ENCODE data around the gene CACNA2D3.

Gene CACNA2D3

GRCh38 chr3:54547051-54547450 lies 424.7 kb downstream of the CACNA2D3 start:
- no peak for DNase-seq

DNA sequence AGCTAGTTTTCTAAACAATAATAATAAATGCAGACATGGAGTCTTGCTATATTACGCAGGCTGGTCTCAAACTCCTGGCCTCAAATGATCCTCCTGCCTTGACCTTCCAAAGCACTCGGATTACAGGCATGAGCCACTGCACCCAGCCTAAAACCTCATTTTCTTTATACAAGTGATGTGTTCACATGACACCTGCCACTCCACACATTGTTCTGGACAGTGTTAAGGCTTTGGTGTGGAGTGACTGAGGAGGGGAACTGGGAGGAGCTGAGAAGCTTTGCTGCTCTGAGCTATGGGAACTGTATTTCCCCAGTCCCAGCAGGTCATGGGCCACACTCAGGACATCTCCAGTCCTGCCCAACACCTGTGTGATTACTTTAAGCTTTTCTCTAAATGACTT lies 425.5 kb downstream of the CACNA2D3 start:
- no peak for DNase-seq

DNA sequence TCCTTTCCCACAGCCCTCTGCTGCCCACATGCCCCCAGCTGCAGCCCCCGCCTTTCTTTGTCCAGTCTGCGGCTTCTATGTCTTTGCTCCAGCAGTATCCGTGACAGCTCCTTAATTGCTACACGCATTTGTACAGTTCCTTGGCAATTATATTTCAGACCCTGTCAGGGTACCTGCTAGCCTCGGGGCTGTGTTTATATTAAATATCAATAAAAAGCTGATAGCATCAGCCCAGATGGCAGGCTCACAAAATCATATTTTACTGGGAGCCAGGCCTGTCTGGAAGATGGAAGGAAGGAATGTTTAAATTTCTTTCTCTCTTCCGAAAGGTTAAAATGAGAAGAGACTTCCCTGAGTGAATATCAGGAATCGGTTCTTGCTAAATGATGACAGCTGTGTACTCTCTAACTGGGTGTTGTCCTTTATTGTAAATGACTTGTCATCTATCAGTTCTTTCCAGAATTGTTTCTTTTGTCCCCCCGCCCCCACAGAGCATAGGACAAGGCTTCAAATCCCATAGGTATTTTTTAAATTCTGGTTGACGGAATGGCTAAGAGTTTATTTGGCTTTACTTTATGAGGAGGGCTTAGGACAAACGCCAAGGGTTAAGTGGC lies 427.4 kb downstream of the CACNA2D3 start:
- no peak for DNase-seq

DNA sequence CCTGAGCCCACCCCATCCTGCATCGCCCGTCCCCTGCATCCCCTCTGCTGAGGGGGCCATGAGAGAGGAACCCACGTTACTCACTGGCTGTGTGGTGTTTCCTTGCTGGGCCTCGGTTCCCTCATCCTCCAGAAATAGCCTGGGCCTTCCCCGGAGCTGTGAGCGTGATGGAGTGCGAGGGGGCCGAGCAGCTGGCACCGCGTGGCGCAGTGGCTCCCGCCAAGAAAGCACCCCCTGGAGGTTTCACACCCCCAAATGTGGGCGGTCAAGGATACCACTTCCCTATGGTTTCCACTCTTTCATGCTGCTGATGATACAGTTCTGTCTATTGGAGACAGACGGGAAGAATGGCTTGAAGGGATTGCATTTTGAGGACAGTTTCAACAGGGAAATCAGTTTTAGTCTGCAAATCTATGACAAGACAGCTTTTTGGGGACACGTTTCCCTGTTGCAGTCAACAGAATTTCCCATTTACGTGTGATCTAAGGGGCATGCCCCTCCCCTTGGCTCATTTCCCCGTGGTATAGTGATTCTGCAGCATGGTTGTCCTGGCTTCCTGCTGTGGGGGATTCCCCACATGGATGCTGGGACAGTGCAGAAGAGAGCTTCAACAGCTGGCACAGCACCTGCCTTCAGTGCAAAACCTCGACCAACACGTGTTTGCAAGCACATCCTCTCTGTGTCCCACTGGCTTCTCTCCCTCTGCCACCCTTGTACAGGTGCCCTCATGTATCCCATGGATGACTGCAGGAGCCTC lies 428.0 kb downstream of the CACNA2D3 start:
- DNase-seq, result no peak

- no peak for DNase-seq
These were observed 434.3 kb downstream of the CACNA2D3 start for GRCh38 chr3:54556630-54557029.

GRCh38 chr3:54557538-54558428 lies 435.4 kb downstream of the CACNA2D3 start:
- DNase-seq, result no peak

GRCh38 chr3:54563501-54564200 lies 441.3 kb downstream of the CACNA2D3 start:
- DNase-seq, result no peak

DNA sequence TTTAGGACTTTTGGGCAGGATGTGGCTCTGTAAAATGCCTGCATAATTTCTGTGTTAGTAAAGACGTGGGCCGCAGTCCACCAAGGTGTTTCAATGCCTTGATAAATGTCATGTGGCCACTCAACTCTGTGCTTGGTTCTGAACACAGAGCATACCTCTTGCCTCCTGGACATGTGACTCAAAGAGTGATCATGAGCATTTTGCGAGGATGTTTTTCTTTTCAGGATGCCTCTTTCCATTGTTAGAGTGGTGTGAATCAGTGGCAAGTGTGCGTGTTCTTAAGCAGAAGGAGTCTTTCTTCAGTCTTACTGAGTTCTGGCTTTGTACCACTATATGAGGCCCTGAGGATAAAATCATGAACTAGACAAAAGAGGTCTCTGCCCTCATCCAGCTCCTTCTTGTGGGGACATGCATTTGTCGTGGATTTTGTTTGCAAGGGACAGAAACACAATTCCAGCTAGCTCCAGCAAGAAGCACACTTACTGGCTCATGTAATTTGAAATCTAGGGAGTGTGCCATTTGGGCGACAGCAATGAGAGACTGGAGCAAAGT lies 442.1 kb downstream of the CACNA2D3 start:
- no peak for DNase-seq

DNA sequence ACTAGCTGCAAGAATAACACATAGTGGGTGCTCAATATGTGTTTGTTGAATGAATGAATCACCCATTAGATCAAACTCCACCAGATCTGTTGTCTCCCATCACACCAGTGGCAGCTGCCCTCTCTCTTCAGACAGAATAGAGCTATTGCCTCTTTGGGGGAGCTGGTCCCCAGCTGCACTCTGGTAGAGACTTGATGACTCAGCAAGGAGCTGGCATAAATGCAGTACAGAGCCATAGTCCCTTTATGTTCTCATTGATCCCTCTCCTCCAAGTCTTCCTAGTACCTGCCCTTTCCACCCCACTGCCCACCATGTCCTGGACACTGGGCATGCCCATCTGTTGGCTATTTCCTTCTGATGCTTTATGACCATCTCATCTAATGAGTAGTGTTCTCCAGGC lies 443.6 kb downstream of the CACNA2D3 start:
- no peak for DNase-seq

- DNase-seq, result no peak
These were observed 445.6 kb downstream of the CACNA2D3 start for GRCh38 chr3:54567949-54568348.

- no peak for DNase-seq
These were observed 447.7 kb downstream of the CACNA2D3 start for GRCh38 chr3:54570008-54570407.

GRCh38 chr3:54572197-54572895 lies 450.0 kb downstream of the CACNA2D3 start:
- DNase-seq, result no peak

DNA sequence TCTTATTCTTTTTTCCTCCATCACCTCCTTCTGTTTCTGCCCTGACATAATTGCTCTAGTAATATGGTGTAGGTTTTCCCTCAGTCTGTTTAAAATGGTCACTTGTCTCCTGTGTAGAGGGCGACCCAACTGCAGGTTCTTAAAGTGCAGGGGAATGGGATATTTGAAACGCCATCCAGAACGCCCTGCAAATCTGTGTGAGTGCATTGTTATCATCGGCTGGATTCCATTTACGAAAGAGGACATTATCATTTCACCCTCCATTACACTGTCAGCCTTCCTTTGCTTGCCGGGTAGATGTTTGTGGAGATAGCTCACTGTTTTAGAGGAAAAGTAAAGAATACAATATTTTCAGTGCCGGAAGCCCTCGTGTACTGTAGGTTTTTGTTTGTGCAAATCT lies 451.5 kb downstream of the CACNA2D3 start:
- DNase-seq, result no peak

- DNase-seq, result no peak
These were observed 452.7 kb downstream of the CACNA2D3 start for GRCh38 chr3:54574906-54575617.

DNA sequence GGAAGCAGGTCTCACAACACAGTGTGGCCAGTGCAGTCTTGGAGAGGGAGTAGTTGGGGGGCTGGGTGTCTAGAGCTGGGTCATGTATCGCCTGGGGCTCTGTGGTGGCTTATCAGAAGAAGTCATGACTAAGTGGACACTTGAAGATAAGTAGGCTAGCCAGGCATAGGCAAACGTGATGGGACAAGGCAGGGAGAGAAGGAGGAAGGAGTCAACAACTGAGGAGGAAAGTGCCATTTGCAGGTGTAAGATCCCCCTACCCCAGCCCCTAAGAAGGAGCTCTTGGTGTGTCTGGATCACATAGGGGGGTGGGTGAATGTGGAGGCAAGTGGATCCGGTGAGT lies 453.2 kb downstream of the CACNA2D3 start:
- no peak for DNase-seq

GRCh38 chr3:54577313-54577712 lies 455.0 kb downstream of the CACNA2D3 start:
- DNase-seq, result no peak

DNA sequence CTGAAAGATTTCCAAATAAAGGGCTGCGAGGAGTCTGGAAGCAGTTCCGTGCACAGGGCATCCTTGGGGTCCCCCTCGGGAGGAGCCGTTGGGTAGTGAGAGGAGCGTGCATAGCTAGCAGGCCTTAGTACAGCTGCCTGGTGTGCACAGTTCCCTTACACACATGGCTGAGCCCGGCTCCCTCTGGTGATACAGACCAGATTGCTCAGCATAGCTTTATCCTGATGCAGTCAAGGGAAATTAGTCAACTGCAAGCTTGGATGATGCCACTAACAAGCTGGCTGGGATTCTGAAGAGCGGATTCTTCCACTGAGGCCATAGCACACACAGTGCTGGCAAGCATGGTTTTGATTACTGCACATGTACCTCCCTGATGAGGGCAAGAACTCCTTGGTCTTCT lies 456.1 kb downstream of the CACNA2D3 start:
- DNase-seq, result no peak

DNA sequence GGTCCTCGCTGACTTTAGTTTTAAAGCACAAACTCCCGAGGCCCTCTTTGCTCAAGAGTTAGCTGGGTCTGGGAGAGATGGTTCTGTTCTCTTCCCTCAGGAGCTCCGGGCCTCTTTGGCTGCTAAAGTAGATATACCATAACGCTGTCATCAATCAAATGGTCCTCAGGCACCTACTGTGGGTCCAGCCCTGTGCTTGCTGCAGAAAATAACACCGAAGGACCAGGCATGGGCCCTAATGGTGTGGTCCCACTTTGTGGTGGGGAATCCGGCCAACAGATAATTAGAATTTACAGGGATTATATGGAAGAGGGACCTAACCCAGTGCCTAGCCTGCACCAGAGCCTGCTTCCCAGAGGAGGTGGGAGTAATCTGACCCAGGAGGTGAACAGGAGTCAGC lies 458.1 kb downstream of the CACNA2D3 start:
- no peak for DNase-seq

DNA sequence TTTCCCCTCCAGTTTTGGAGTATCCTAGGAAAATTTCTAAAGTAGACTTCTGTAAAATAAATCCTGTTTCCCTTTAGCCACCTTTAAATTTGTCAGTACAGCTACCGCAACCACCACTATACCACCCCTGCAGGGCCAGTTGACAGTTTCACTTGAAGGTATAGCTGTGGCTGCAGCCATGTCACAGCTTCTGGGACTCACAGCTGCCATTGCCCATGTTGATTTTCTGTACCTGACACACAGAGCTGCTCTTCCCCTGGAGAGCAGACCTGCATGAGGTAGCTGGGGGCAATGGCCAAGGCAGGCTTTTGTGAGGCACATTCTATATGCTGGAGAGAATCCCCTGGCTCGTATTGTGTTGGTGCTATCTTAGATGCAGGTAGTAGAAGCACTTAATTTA lies 460.1 kb downstream of the CACNA2D3 start:
- no peak for DNase-seq

GRCh38 chr3:54591157-54591556 lies 468.8 kb downstream of the CACNA2D3 start:
- DNase-seq, result no peak

DNA sequence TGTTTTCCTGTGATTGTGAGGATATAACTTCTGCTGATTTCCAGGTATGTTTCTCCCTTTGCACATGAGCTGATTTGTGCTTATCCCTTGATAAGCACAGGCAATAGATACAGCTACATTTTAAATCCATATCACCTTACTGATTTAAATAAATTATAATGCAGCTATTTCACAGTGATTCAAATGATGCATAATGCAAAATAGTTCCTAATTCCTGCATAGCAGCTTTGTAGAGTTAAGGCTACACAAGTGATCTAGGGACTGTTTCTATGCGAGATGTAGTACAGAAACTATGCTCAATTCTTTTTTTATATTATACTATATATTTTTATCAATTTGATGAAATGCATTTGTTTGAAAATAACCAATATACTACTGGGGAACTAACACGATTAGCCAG lies 471.3 kb downstream of the CACNA2D3 start:
- DNase-seq, result no peak

GRCh38 chr3:54596087-54596486 lies 473.7 kb downstream of the CACNA2D3 start:
- DNase-seq, result no peak

Measured in stimulated activated CD4-positive, alpha-beta T cell treated with anti-CD3 and anti-CD28 coated beads, Interleukin-2, amount 100 ng/mL, for 48 hours (primary cell).